Esophagus squamous epithelium (tissue), 4 donors: ENCODE results near the gene PIK3C3.

Experiments used
- CTCF ChIP-seq, 6 experiments: fragments of 450-650 bp in 4 of 6; fragments of 200-600 bp in 2 of 6; sonication (generic) in 2 of 6; IDR thresholded peaks; one replicate each; pipeline ENCODE4 v1.5.1; 2016 to 2019; ENCODE audit warnings: antibody characterized with exemption in 6 of 6, mild to moderate bottlenecking in 4 of 6, moderate library complexity in 4 of 6
- POLR2A ChIP-seq, 4 donors: fragments of 450-650 bp; IDR thresholded peaks; one replicate each; pipeline ENCODE4 v1.6.1; 2017; ENCODE audit warnings: antibody characterized with exemption in 4 of 4, mild to moderate bottlenecking in 4 of 4, moderate library complexity in 3 of 4

GRCh38 chr18:41982942-41983660, 28.1 kb downstream of the PIK3C3 start:
- TF ChIP-seq POLR2A (IDR thresholded peaks at IDR 0.05) (no peak), CTCF (IDR thresholded peaks at IDR 0.05) (no peak)
